HepG2 (cell line): ENCODE measurements around the gene ZFHX3. TPM values are rescaled to one million over a fixed set of nuclear protein-coding genes. Genes with fewer than 3 reads are reported as not detected.

Experiments used
- CCDC6 ChIP-seq: sonication (generic); formaldehyde crosslinking; IDR thresholded peaks from 2 replicates; pipeline ENCODE4 v1.8.1; 2022; ENCODE audit warnings: mild to moderate bottlenecking, missing genetic modification reagents, moderate library complexity
- ELF4 ChIP-seq: sonication (generic); formaldehyde crosslinking; IDR thresholded peaks from 2 replicates; pipeline ENCODE4 v1.5.0; 2020; ENCODE audit warnings: missing genetic modification reagents, mild to moderate bottlenecking, moderate library complexity, borderline replicate concordance
- HDAC6 ChIP-seq: fragments of 200-600 bp; sonication (generic); IDR thresholded peaks from 2 replicates; pipeline ENCODE4 v1.7.0; 2017; ENCODE audit warnings: mild to moderate bottlenecking, antibody characterized with exemption, low read length, low read depth
- HNF4G ChIP-seq, 2 experiments: sonication (generic) in 1 of 2; formaldehyde crosslinking in 1 of 2; IDR thresholded peaks; 2 replicates each; pipeline versions ENCODE4 v1.4.0 to v1.6.1; 2011 to 2020; ENCODE audit warnings: borderline replicate concordance in 2 of 2, low read depth in 2 of 2, mild to moderate bottlenecking in 2 of 2, low read length in 1 of 2, missing genetic modification reagents in 1 of 2, moderate library complexity in 1 of 2
- JUN ChIP-seq: sonication (generic); formaldehyde crosslinking; IDR thresholded peaks from 2 replicates; pipeline ENCODE4 v1.4.0; 2020; ENCODE audit warnings: mild to moderate bottlenecking, missing genetic modification reagents
- KIAA2018 ChIP-seq: sonication (generic); formaldehyde crosslinking; IDR thresholded peaks from 2 replicates; pipeline ENCODE4 v1.5.0; 2020; ENCODE audit warnings: mild to moderate bottlenecking, missing genetic modification reagents, borderline replicate concordance
- KLF13 ChIP-seq: sonication (generic); formaldehyde crosslinking; IDR thresholded peaks from 2 replicates; pipeline ENCODE4 v1.4.0; 2020; ENCODE audit warnings: mild to moderate bottlenecking, missing genetic modification reagents
- MEIS2 ChIP-seq: sonication (generic); formaldehyde crosslinking; IDR thresholded peaks from 2 replicates; pipeline ENCODE4 v1.9.0; 2021; ENCODE audit warnings: mild to moderate bottlenecking, missing genetic modification reagents
- RFX5 ChIP-seq: IDR thresholded peaks from 2 replicates; pipeline ENCODE4 v1.6.1; 2011; ENCODE audit warnings: low read depth, low read length, improper control_type of control experiment
- SAFB2 ChIP-seq: sonication (generic); formaldehyde crosslinking; IDR thresholded peaks from 2 replicates; pipeline ENCODE4 v1.5.1; 2020; ENCODE audit warnings: missing genetic modification reagents, low read depth, mild to moderate bottlenecking, borderline replicate concordance
- ZNF124 ChIP-seq: sonication (generic); formaldehyde crosslinking; IDR thresholded peaks from 2 replicates; pipeline ENCODE4 v1.4.0; 2020; ENCODE audit warnings: missing genetic modification reagents
- ZNF431 ChIP-seq: sonication (generic); formaldehyde crosslinking; IDR thresholded peaks from 2 replicates; pipeline ENCODE4 v1.9.0; 2022; ENCODE audit warnings: missing genetic modification reagents, low read depth, mild to moderate bottlenecking, borderline replicate concordance
- ZNF547 ChIP-seq: sonication (generic); formaldehyde crosslinking; IDR thresholded peaks from 2 replicates; pipeline ENCODE4 v1.5.1; 2020; ENCODE audit warnings: mild to moderate bottlenecking, missing genetic modification reagents
- ZNF616 ChIP-seq: sonication (generic); formaldehyde crosslinking; IDR thresholded peaks from 2 replicates; pipeline ENCODE4 v1.5.0; 2020; ENCODE audit warnings: low read depth, mild to moderate bottlenecking, missing genetic modification reagents
- ZNF703 ChIP-seq: sonication (generic); formaldehyde crosslinking; IDR thresholded peaks from 2 replicates; pipeline ENCODE4 v1.5.1; 2020; ENCODE audit warnings: missing genetic modification reagents, mild to moderate bottlenecking, moderate library complexity, borderline replicate concordance
- ZNF704 ChIP-seq: sonication (generic); formaldehyde crosslinking; IDR thresholded peaks from 2 replicates; pipeline ENCODE4 v1.8.1; 2023; ENCODE audit warnings: mild to moderate bottlenecking, inconsistent platforms, moderate library complexity, missing genetic modification reagents, borderline replicate concordance
- polyA plus RNA-seq, 8 experiments: library from polyadenylated mRNA; depleted of rRNA in 3 of 8; stranded (reverse) in 7 of 8; unstranded in 1 of 8; fragments of >200 nt; fragmentation: Illumina TruSeq in 4 of 8; extraction: Trizol in 4 of 8; gene quantifications; 2 replicates each; pipeline versions ENCODE4 v1.2.1 to v1.2.3, GENCODE V29; 2011 to 2016; ENCODE audit warnings: low read depth in 4 of 8, missing spikeins in 1 of 8, mixed read lengths in 1 of 8; ENCODE audit not compliant: insufficient read depth in 1 of 8
- total RNA-seq, 5 experiments: library from RNA; depleted of rRNA; stranded (reverse); fragments of >200 nt; fragmentation: Illumina TruSeq; extraction: Trizol; gene quantifications; 2 replicates each; pipeline ENCODE4 v1.2.3, GENCODE V29; 2016; ENCODE audit warnings: low read depth in 1 of 5
- TF ChIP-seq, protein P1 (sequence below): IDR thresholded peaks from 2 replicates; pipeline ENCODE4 v1.6.1; 2016; ENCODE audit warnings: missing genetic modification reagents, missing compliant biosample characterization

ZFHX3 gene
- total and polyA plus RNA-seq, 2 of the 13 experiments (the other 11 are each of a cell fraction or from before 2014, with no cell fraction given), result 5.0 to 6.0 TPM

DNA sequence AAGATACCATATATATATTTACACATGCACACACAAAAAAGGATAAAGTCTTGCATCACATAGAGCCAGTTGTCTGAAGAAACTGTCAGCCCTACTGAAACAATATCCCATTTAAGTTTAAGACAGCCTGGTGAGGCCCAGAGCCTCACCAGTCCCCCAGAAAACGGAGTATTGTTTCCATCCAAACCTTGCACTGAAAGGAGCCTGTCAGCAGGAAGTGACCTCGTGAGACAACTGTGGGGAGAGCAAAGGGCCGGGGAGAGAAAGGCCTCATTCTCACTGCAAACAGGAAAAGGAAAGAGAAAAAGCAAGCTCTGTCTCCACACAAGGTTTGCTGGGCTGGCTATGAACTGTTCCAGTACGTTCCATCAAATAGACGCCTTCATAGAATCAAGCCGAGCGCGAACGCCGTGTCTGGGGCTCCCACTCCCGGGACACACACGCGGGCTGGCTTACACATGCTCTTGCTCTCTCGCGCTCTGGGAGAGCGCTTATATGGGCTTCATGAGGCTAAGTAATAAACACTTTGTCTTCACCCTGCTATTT is 44.4 kb upstream of the ZFHX3 start (continued):
- TF ChIP-seq KIAA2018 (CRISPR knock-in tag), result no peak
- no peak for TF ChIP-seq ELF4 (CRISPR knock-in tag)
- TF ChIP-seq CCDC6 (CRISPR knock-in tag), result no peak
- TF ChIP-seq JUN (CRISPR knock-in tag), result no peak
- no peak for TF ChIP-seq SAFB2 (CRISPR knock-in tag)
- TF ChIP-seq KLF13 (CRISPR knock-in tag), result no peak
- TF ChIP-seq ZNF703 (CRISPR knock-in tag), result no peak
- TF ChIP-seq RFX5, result no peak
- TF ChIP-seq HNF4G (IDR thresholded peaks at IDR 0.05; ENCODE audit: borderline replicate concordance, low read depth, low read length), result no peak
- TF ChIP-seq HNF4G (CRISPR knock-in tag; IDR thresholded peaks at IDR 0.05; ENCODE audit: borderline replicate concordance, low read depth), result no peak
- no peak for TF ChIP-seq HDAC6
- no peak for TF ChIP-seq ZNF704
- no peak for TF ChIP-seq ZNF431 (CRISPR knock-in tag)
- TF ChIP-seq ZNF124 (CRISPR knock-in tag), result 0 out of 2 replicates have a peak, but pooled peaks have one; percentile 32
- no peak for TF ChIP-seq ZNF547 (CRISPR knock-in tag)
- TF ChIP-seq ZNF616, result no peak
- TF ChIP-seq, protein P1, sequence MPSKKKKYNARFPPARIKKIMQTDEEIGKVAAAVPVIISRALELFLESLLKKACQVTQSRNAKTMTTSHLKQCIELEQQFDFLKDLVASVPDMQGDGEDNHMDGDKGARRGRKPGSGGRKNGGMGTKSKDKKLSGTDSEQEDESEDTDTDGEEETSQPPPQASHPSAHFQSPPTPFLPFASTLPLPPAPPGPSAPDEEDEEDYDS, result peak; percentile 22; the same call in 1 of the 2 replicates
- no peak for TF ChIP-seq MEIS2 (CRISPR knock-in tag)
